ENCODE measurements around the gene SLC23A3.

The SLC23A3 gene

GRCh38 chr2:219157396-219157795 lies 12.4 kb downstream of the SLC23A3 start:
- no peaks in the 10 kb centered on the region for H3K79me2 ChIP-seq (ENCODE audit: insufficient read depth, low read length)
- H3K4me2 ChIP-seq (ENCODE audit: low read depth, low read length, poor library complexity, severe bottlenecking) = no peak overlapping the region
- H3K9me3 ChIP-seq (ENCODE audit: insufficient read depth, low read length) = no peaks in the 10 kb centered on the region
- no peaks in the 10 kb centered on the region for H3K27me3 ChIP-seq (ENCODE audit: low read length)
- no peaks in the 10 kb centered on the region for H3K36me3 ChIP-seq (ENCODE audit: low read length)
- TF ChIP-seq CTCF (IDR thresholded peaks at IDR 0.05; ENCODE audit: insufficient read depth, low read length, poor library complexity, severe bottlenecking) (no peak), EZH2phosphoT487 (conservative IDR thresholded peaks at IDR 0.05; ENCODE audit: low read length) (no peak)
- H2AFZ ChIP-seq (ENCODE audit: low read depth, low read length, severe bottlenecking) = no peak overlapping the region
- peaks cover 3% of the 10 kb centered on the region; the same call in 1 of the 2 replicates for H3F3A ChIP-seq (ENCODE audit: insufficient read depth)
- no peak overlapping the region for H3K9ac ChIP-seq (ENCODE audit: low read length)
- no peak overlapping the region for H3K4me3 ChIP-seq (ENCODE audit: insufficient read depth, low read length, poor library complexity, severe bottlenecking)
- no peak overlapping the region for H3K27ac ChIP-seq (ENCODE audit: low read depth, low read length)
- no peaks in the 10 kb centered on the region for H3K9me2 ChIP-seq (replicated peaks; ENCODE audit: insufficient read depth, low read length)
- no peaks in the 10 kb centered on the region for H4K20me1 ChIP-seq (ENCODE audit: low read depth, low read length)

- Histone ChIP-seq H3K9me3 (ENCODE audit: insufficient read depth, low read length) (no peaks in the 10 kb centered on the region), H3K4me2 (ENCODE audit: low read depth, low read length, poor library complexity, severe bottlenecking) (no peak overlapping the region)
- TF ChIP-seq CTCF (IDR thresholded peaks at IDR 0.05; ENCODE audit: insufficient read depth, low read length, poor library complexity, severe bottlenecking) = peak; percentile 44
- no peak for TF ChIP-seq EZH2phosphoT487 (conservative IDR thresholded peaks at IDR 0.05; ENCODE audit: low read length)
These were observed 14.7 kb downstream of the SLC23A3 start for GRCh38 chr2:219155054-219155644.

GRCh38 chr2:219149667-219150066 lies 20.2 kb downstream of the SLC23A3 start:
- no peaks in the 10 kb centered on the region for H3F3A ChIP-seq (ENCODE audit: insufficient read depth)
- H3K9me3 ChIP-seq (ENCODE audit: insufficient read depth, low read length) = no peaks in the 10 kb centered on the region
- no peaks in the 10 kb centered on the region for H3K36me3 ChIP-seq (ENCODE audit: low read length)
- H3K9me2 ChIP-seq (replicated peaks; ENCODE audit: insufficient read depth, low read length) = no peaks in the 10 kb centered on the region
- no peak for TF ChIP-seq EZH2phosphoT487 (conservative IDR thresholded peaks at IDR 0.05; ENCODE audit: low read length)
- no peak for TF ChIP-seq CTCF (IDR thresholded peaks at IDR 0.05; ENCODE audit: insufficient read depth, low read length, poor library complexity, severe bottlenecking)
- H3K4me3 ChIP-seq (ENCODE audit: insufficient read depth, low read length, poor library complexity, severe bottlenecking) = no peak overlapping the region
- H3K27me3 ChIP-seq (ENCODE audit: low read length) = no peaks in the 10 kb centered on the region
- H2AFZ ChIP-seq (ENCODE audit: low read depth, low read length, severe bottlenecking) = no peak overlapping the region
- no peaks in the 10 kb centered on the region for H4K20me1 ChIP-seq (ENCODE audit: low read depth, low read length)
- no peak overlapping the region for H3K9ac ChIP-seq (ENCODE audit: low read length)
- no peak overlapping the region for H3K27ac ChIP-seq (ENCODE audit: low read depth, low read length)
- no peaks in the 10 kb centered on the region for H3K79me2 ChIP-seq (ENCODE audit: insufficient read depth, low read length)
- no peak overlapping the region for H3K4me2 ChIP-seq (ENCODE audit: low read depth, low read length, poor library complexity, severe bottlenecking)

More at GRCh38 chr2:219155054-219155644, 14.7 kb downstream of the SLC23A3 start:
- Histone ChIP-seq H3K27ac (ENCODE audit: low read depth, low read length) (no peak overlapping the region), H3K9ac (ENCODE audit: low read length) (no peak overlapping the region), H3K27me3 (ENCODE audit: low read length) (no peaks in the 10 kb centered on the region), H3K36me3 (ENCODE audit: low read length) (no peaks in the 10 kb centered on the region), H4K20me1 (ENCODE audit: low read depth, low read length) (no peaks in the 10 kb centered on the region), H3K79me2 (ENCODE audit: insufficient read depth, low read length) (no peaks in the 10 kb centered on the region), H2AFZ (ENCODE audit: low read depth, low read length, severe bottlenecking) (no peak overlapping the region), H3K4me3 (ENCODE audit: insufficient read depth, low read length, poor library complexity, severe bottlenecking) (no peak overlapping the region), H3F3A (ENCODE audit: insufficient read depth) (peaks cover 3% of the 10 kb centered on the region; the same call in 1 of the 2 replicates), H3K9me2 (replicated peaks; ENCODE audit: insufficient read depth, low read length) (no peaks in the 10 kb centered on the region)

Data from SU-DHL-6 (cell line).